ENCODE data around the gene VPS13D.

Gene VPS13D

GRCh38 chr1:12341667-12342066 lies 111.8 kb downstream of the VPS13D start:
- no peak for DNase-seq

DNA sequence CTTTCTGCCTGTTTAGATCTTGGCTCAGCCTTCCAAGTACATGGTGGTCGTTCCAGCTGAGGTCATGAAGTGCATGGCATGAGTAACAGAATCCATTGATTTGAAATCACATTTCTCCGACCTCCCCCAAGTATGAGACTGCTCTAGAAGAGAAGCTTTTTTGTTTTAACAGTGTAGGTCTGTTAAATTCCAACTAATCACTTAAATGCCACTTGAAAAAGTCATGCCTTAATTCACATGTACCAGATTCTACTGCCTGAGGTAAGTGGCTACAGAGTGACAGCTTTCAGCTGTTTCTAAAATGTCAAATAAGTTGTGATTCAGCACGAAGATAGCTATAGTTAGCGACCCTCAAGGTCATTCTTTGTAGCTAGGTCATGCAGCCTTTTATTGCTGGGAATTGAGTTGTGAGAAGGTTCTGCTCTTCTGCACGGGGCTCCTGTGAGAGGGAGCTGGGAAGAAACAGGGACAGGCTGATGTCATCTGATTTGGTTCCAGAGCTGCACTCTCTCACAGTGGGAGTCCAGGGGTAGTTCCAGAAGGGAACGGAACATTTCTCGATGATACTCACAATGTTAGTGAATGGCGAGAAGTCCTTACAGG lies 112.7 kb downstream of the VPS13D start:
- DNase-seq, result no peak

GRCh38 chr1:12343823-12344487 lies 114.1 kb downstream of the VPS13D start:
- no peak for DNase-seq

DNA sequence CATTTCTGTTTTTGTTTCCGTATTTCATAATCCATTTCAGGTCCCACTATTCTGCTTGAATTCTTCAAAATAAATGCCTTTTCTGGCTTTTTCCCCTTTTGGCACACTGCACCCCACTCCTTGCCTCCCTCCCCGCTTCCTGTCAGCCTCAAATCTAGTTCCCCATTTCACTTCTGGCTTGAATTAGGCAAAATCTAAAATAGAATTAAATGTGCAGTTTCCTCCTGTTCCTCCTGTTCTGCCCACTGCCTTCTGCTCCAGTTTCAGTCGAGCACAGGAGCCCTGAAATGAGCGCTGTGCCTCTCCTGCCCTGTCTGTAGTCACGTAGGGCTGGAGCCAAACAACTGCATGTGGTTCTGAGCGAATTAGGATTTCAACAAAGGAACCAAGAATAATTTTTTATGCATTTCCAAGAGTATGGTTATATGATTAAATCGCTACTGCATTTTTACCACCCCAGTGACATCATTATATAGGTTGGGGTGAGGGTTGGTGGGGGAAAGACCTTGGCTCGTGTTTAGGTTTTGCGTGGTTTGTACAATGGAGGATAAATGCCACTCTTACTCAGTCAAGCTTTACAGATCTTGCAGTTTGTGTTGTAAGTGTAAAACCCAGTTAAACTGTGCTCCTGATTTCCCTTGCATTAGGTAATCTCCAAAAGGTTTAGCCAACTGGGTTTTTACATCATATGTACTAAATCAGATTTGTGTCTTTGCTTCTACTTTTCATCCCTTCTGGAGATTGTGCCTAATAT lies 114.9 kb downstream of the VPS13D start:
- no peak for DNase-seq

GRCh38 chr1:12345350-12346217 lies 115.8 kb downstream of the VPS13D start:
- no peak for DNase-seq

DNA sequence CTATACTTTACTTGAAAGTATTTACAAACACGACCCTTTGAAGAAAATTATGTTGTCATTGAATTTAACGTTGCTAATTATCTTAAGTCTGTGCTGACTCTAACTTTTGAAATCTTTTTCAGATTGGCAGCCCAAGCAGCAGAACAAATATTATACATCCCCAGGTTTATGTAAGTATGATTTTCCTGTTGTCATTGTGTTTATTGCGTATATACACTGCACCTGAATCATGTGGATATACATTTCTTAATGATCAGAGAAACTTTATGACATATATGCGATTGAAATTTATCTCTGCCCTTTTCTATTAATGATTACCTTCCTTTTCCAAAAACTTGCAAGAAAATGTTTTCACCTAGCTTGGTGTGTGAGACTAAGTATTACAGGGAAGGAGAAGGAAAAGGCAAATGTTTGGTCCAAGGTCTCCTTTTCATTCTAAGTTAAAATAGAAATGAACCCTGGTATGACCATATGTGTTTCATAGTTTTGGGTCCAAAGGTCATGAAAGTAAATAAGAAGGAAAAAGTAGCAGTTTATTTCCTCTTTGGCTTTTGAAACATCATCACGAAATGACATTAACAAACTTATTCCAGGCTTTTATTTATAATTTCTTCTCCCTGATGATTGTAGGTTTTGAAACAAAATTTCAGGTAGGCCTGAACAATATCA lies 116.8 kb downstream of the VPS13D start:
- DNase-seq, result no peak

DNA sequence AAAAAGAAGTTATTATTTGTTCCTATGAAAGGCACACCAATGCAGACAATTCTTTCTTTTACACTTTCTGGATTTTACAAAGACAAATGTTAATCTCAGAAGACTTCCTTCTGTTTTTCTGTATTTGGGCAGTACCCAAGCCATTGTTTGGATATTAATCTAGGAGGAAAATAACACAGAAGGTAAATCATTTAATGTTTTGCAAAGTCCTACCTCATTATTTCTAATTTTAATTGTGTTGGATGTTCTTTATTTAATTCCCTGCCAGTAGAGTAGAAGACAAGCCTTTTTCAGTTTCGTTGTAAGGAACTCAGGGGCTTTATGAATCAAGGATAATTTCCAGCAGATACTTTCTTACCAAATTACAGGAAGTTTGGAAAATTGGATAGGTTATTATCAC lies 118.3 kb downstream of the VPS13D start:
- no peak for DNase-seq

- no peak for DNase-seq
Observed at GRCh38 chr1:12353981-12354380, 124.2 kb downstream of the VPS13D start.

DNA sequence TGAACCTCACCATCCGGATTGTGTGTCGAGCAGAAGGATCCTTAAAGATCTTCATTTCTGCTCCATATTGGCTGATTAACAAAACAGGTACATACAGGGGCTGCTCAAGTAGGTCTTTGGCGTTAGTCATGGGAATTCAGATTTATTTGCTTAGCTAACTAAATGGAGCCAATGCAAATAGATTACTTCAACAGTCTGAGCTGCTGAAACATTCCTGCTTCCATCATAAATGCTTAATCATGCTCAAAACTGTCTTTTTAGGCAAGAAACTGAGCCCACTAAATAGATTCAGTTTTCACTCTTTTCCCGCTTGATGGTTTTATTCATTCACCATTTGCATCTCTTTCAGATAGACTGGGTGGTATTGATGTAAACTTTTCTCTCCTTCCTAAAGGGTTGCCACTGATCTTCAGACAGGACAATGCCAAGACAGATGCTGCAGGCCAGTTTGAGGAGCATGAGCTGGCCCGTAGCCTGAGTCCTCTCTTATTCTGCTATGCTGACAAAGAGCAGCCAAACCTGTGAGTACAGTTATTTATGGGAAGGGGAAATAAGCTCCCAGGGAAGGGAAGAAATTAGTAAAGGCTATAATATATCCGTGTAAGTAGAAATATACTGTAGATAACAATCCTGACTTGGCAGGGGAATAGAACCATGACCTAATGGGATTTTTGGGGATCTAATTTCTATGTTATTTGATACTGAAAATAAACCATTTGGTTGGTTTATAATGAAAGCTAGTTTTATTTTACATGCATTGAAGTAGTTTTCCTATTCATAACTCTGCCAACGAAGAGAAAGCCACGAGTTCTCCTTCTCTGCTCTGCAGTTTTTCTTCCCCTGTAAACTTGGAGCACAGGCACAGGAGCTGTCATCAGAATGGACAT lies 126.4 kb downstream of the VPS13D start:
- no peak for DNase-seq

GRCh38 chr1:12358499-12358898 lies 128.7 kb downstream of the VPS13D start:
- no peak for DNase-seq

DNA sequence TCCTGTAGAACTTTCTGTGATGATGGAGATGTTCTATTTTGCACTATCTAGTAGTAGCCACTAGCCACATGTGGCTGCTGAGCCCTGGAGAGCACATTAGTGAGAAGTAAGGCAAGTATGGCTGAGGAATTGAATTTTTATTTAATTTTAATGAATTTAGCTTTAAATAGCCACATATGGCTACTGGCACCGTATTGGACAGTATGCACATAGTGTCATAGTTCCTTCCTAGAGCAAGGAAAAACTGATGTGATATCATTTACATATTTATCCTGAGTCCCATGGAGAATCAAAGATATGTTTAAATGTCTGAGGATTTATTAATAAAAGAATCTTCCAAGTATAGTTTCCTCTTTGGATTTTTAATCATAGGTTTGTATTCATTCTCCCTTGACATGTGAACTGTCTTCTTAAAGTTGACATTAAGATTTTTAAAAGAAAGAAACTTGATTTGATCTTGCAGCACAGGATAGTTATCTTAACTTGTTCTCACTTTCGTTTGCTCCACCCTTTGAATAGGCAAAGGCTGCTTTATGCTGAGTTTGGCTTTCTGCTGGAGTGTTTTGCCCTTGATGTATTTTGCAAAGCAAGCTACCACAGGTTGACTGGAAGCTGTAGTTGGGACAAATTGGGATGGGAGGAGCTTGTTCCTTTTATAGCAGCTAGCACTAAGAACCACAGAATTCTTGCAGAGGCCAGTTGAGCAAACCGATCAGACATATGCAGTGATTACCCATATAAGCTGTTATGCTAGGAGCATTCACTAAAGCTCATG lies 129.7 kb downstream of the VPS13D start:
- no peak for DNase-seq

- no peak for DNase-seq
Observed at GRCh38 chr1:12368646-12369045, 138.8 kb downstream of the VPS13D start.

DNA sequence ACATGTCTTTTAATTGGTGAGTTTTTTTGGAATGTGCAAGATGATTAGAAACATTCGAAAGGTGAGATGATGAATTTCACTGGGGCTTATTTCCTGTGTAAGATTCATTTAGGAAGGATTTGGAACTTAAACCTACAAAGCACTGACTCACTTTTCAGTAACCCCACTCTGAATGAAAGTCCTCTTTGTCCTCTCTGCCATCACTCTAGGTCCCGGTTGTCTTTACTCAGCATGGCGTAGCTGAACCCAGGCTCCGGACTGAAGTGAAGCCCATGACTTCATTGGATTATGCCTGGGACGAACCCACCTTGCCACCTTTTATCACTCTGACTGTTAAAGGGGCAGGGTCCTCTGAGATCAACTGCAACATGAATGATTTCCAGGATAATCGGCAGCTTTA lies 139.4 kb downstream of the VPS13D start:
- DNase-seq, result no peak

- no peak for DNase-seq
Observed at GRCh38 chr1:12370333-12370975, 140.6 kb downstream of the VPS13D start.

- no peak for DNase-seq
Observed at GRCh38 chr1:12371053-12371452, 141.2 kb downstream of the VPS13D start.

DNA sequence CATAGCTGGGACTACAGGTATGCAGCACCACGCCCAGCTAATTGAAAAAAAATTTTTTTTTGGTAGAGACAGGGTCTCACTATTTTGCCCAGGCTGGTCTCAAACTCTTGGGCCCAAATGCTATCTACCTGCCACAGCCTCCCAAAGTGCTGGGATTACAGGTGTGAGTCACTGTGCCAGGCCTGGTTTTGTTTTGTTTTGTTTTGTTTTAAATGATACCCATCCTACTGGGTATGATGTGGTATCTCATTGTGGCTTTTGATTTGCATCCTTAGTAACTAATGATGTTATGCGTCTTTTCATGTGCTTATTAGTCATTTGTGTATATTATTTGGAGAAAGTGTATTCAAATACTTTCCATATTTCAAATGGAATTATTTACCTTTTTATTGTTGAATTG lies 142.3 kb downstream of the VPS13D start:
- DNase-seq, result no peak

DNA sequence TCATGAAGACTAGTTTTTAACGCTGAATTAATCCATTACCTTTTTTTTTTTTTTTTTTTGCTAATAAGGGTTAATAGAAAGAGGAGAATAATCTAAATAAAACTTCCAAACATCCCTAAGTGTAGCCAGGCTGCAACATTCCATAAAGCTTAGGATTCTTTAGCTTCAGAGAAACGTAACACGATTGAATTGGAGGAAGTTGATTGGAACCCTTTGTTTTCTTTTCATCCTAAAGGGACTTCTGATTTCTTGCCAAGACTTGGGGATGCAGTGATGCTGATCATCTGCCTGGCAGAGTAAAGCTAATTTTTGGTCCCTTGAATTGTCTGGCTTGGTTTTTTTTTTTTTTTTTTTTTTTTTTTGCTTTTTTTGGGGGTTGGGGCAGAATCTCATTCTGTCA lies 142.9 kb downstream of the VPS13D start:
- DNase-seq, result no peak

DNA sequence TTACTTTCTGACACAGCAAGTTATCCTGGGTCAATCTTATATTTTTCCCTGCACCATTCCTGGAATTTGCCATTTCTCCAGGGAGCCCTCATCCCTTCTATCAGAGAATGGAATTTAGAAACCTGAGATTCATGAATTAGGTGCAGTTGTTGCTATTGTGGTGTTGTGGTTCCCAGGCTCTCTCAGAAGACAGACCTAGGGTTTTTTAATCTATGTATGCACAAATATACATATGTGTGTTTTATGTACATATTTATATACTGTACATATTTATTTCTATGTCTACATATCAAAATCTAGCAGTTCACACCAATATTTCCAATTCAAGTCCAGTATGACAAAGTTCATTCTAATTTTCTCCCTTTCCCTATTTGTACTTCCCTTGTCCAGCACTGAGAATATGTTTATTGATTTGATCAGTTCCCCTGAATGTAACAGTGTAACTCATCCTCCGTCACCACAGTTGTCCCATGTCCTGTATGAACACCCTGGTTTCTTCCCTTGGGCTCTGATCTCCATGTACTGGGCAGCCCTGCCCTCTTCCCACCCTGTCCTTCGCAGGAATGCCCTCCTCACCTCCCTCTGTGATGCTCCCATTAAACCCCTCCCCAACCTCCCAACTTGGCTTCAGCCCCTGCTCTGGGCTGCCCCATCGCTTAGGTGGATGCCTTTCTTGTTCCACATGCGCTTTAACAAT lies 145.5 kb downstream of the VPS13D start:
- no peak for DNase-seq

DNA sequence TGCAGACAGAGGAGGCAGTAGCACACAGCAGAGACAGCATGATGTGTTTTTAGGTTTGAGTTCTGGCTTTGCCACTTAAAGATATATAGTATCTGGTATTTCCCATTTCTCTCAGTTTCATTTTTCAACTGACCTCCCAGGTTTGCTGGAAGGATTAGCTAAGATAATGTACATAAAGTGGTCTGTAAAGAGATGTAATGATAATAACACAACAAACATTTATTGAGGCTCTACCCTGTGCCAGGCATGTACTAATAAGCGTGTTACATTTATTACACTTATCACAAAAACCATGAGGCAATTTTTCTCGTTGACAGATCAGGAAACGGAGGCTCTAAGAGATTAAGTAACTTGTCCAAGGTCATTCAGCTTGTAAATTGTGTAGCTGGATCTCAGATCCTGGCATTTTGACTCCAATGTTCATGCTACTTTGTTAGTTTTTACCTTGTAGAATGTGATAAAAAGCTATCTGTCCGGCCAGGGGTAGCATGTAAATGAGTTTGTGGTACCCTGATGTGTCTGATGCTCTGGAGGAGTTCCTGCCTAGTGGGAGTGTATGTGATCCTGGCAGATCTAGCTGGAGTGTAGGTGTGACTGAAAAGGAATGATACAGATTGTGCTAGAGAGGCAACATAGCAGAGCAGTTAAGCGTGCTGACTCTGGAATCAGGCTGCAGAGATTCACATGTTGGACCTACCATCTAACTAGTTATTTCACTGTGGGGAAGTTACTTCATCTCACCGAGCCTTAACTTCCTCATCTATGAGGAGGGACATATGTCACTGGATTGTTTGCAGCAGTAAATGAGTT lies 146.6 kb downstream of the VPS13D start:
- DNase-seq, result no peak

Data from NCI-H2171 (cell line).